Trophoblast cell (in vitro differentiated cells and primary cell): ENCODE measurements around the gene KCNS3. TPM values are rescaled to one million over a fixed set of nuclear protein-coding genes. Genes with fewer than 3 reads are reported as not detected.
A peak's percentile ranks its signal among the peaks of the same experiment; 100 is the strongest.

ENCODE experiments used
- DNase-seq, 2 donors: peaks; one replicate each; pipeline ENCODE4 v3.0.0-alpha.2; 2016
- H2AFZ ChIP-seq: 2 replicates; pipeline ENCODE4 v1.6.1; 2013; ENCODE audit warnings: low read length, moderate library complexity, mild to moderate bottlenecking; ENCODE audit not compliant: insufficient read depth, poor library complexity
- H2AK5ac ChIP-seq: 2 replicates; pipeline ENCODE4 v1.6.1; 2013; ENCODE audit warnings: mild to moderate bottlenecking, low read length
- H2BK120ac ChIP-seq: 2 replicates; pipeline ENCODE4 v1.6.1; 2013; ENCODE audit warnings: low read length, mild to moderate bottlenecking, moderate library complexity; ENCODE audit not compliant: insufficient read depth, poor library complexity
- H2BK12ac ChIP-seq: 2 replicates; pipeline ENCODE4 v1.6.1; 2013; ENCODE audit warnings: mild to moderate bottlenecking, low read length, moderate library complexity
- H2BK5ac ChIP-seq: 2 replicates; pipeline ENCODE4 v1.6.1; 2013; ENCODE audit warnings: low read length, low read depth, moderate library complexity, mild to moderate bottlenecking; ENCODE audit not compliant: poor library complexity
- H3K14ac ChIP-seq: 2 replicates; pipeline ENCODE4 v1.6.1; 2013; ENCODE audit warnings: mild to moderate bottlenecking, low read length
- H3K18ac ChIP-seq: 2 replicates; pipeline ENCODE4 v1.6.1; 2013; ENCODE audit warnings: mild to moderate bottlenecking, low read length
- H3K23ac ChIP-seq: 2 replicates; pipeline ENCODE4 v1.6.1; 2013; ENCODE audit warnings: low read length
- H3K27ac ChIP-seq: 2 replicates; pipeline ENCODE4 v1.5.1; 2013; ENCODE audit warnings: low read depth, mild to moderate bottlenecking, inconsistent platforms, low read length, moderate library complexity
- H3K27me3 ChIP-seq: 2 replicates; pipeline ENCODE4 v1.6.1; 2013; ENCODE audit warnings: inconsistent platforms, mild to moderate bottlenecking, low read length, moderate library complexity; ENCODE audit not compliant: insufficient read depth
- H3K36me3 ChIP-seq, 2 experiments: 1 replicate in 1 of 2; 2 replicates in 1 of 2; pipeline ENCODE4 v1.6.1; 2013; ENCODE audit warnings: low read length in 2 of 2, mild to moderate bottlenecking in 2 of 2, moderate library complexity in 1 of 2; ENCODE audit not compliant: insufficient read depth in 2 of 2, control insufficient read depth in 1 of 2
- H3K4ac ChIP-seq: 2 replicates; pipeline ENCODE4 v1.6.1; 2013; ENCODE audit warnings: low read depth, mild to moderate bottlenecking, low read length, moderate library complexity
- H3K4me1 ChIP-seq, 2 experiments: 1 replicate in 1 of 2; 2 replicates in 1 of 2; pipeline ENCODE4 v1.6.1; 2013; ENCODE audit warnings: low read length in 2 of 2, mild to moderate bottlenecking in 2 of 2, moderate library complexity in 1 of 2; ENCODE audit not compliant: insufficient read depth in 2 of 2, control insufficient read depth in 1 of 2
- H3K4me2 ChIP-seq: 2 replicates; pipeline ENCODE4 v1.6.1; 2013; ENCODE audit warnings: inconsistent platforms, mild to moderate bottlenecking, low read length, moderate library complexity
- H3K4me3 ChIP-seq: 2 replicates; pipeline ENCODE4 v1.5.1; 2013; ENCODE audit warnings: mild to moderate bottlenecking, low read depth, low read length, inconsistent platforms
- H3K79me1 ChIP-seq: one replicate; pipeline ENCODE4 v1.6.1; 2013; ENCODE audit warnings: low read length
- H3K79me2 ChIP-seq: 2 replicates; pipeline ENCODE4 v1.6.1; 2013; ENCODE audit warnings: low read length, mild to moderate bottlenecking; ENCODE audit not compliant: control insufficient read depth, insufficient read depth, poor library complexity
- H3K9ac ChIP-seq: 2 replicates; pipeline ENCODE4 v1.6.1; 2013; ENCODE audit warnings: mild to moderate bottlenecking, low read length
- H3K9me3 ChIP-seq: 2 replicates; pipeline ENCODE4 v1.6.1; 2013; ENCODE audit warnings: low read depth, mild to moderate bottlenecking, control low read depth, inconsistent platforms, low read length; ENCODE audit not compliant: insufficient read depth
- H4K12ac ChIP-seq: 2 replicates; pipeline ENCODE4 v1.6.1; 2013; ENCODE audit warnings: low read depth, mild to moderate bottlenecking, low read length, moderate library complexity
- H4K8ac ChIP-seq: 2 replicates; pipeline ENCODE4 v1.6.1; 2013; ENCODE audit warnings: low read depth, mild to moderate bottlenecking, low read length, moderate library complexity
- H4K91ac ChIP-seq: one replicate; pipeline ENCODE4 v1.6.1; 2013; ENCODE audit warnings: low read depth, mild to moderate bottlenecking, low read length, moderate library complexity
- WGBS: extraction: QIAGEN DNeasy Blood & Tissue Kit; methylation state at CpG from one replicate; pipeline ENCODE4 v1.1.7; 2013; ENCODE audit warnings: missing lambda C conversion rate; ENCODE audit not compliant: insufficient read length, insufficient coverage; ENCODE audit errors: extremely low coverage; 5-methylcytosine and 5-hydroxymethylcytosine counted together
- polyA plus RNA-seq: library from polyadenylated mRNA; stranded (reverse); fragments of 200-250 nt; gene quantifications from 2 replicates; pipeline ENCODE4 v1.2.3, GENCODE V29; 2013

The KCNS3 gene
- polyA plus RNA-seq: 1.4 and 1.6 TPM in 2 replicates

- Histone ChIP-seq H2AFZ (peak within 1 kb of the TSS; percentile 69), H3K18ac (no peak within 1 kb of the TSS), H3K4ac (no peak within 1 kb of the TSS), H3K4me2 (peak within 1 kb of the TSS; percentile 99), H3K9me3 (no peaks in the 10 kb centered on the region), H3K23ac (no peak within 1 kb of the TSS), H2BK5ac (no peak within 1 kb of the TSS), H3K4me3 (peak within 1 kb of the TSS; percentile 80), H4K12ac (no peak within 1 kb of the TSS), H4K91ac (no peak within 1 kb of the TSS), H3K27ac (no peak within 1 kb of the TSS), H3K79me1 (no peaks in the 10 kb centered on the region), H3K36me3 (no peaks in the 10 kb centered on the region), H3K14ac (no peak within 1 kb of the TSS), H2BK120ac (no peak within 1 kb of the TSS), H3K79me2 (no peaks in the 10 kb centered on the region), H3K4me1 (peaks cover 14 to 20% of the 10 kb centered on the region in 2 experiments), H3K9ac (peak within 1 kb of the TSS; percentile 42), H2BK12ac (no peak within 1 kb of the TSS), H3K27me3 (peaks cover 6% of the 10 kb centered on the region), H2AK5ac (no peak within 1 kb of the TSS), H4K8ac (peak within 1 kb of the TSS; percentile 31)
- WGBS: no CpG with 5 or more reads among the region's 106 CpGs
- DNase-seq: peak; percentile 77 to 79
These were observed at the start of gene KCNS3 for GRCh38 chr2:17878281-17879136. TSS of gene KCNS3 (plus strand) at chr2:17878667. CDS start at chr2:17931009, 52,342 bp downstream.

- no peaks in the 10 kb centered on the region for H3K36me3 ChIP-seq
- no peak overlapping the region for H2BK120ac ChIP-seq
- H2BK12ac ChIP-seq: no peak overlapping the region
- peak overlapping the region; percentile 52 for H3K4me2 ChIP-seq
- H3K14ac ChIP-seq: no peak overlapping the region
- H4K8ac ChIP-seq: no peak overlapping the region
- no peak overlapping the region for H3K27ac ChIP-seq
- no peak overlapping the region for H3K4me3 ChIP-seq
- H3K23ac ChIP-seq: no peak overlapping the region
- no peak overlapping the region for H2AK5ac ChIP-seq
- H2AFZ ChIP-seq: peak overlapping the region; percentile 54
- H3K18ac ChIP-seq: no peak overlapping the region
- H3K9ac ChIP-seq: no peak overlapping the region
- H3K4ac ChIP-seq: no peak overlapping the region
- no peak overlapping the region for H4K91ac ChIP-seq
- no peaks in the 10 kb centered on the region for H3K27me3 ChIP-seq
- H2BK5ac ChIP-seq: no peak overlapping the region
- H3K4me1 ChIP-seq: peaks cover 0 to 3% of the 10 kb centered on the region in 2 experiments
- peak; percentile 29 to 52 for DNase-seq
- WGBS: no CpG with 5 or more reads among the region's 37 CpGs
- no peaks in the 10 kb centered on the region for H3K79me1 ChIP-seq
- H3K79me2 ChIP-seq: no peaks in the 10 kb centered on the region
- H3K9me3 ChIP-seq: no peaks in the 10 kb centered on the region
- H4K12ac ChIP-seq: no peak overlapping the region
These were observed 48.1 kb upstream of the KCNS3 start for GRCh38 chr2:17830053-17831034.

GRCh38 chr2:17835516-17835915 is 43.0 kb upstream of the KCNS3 start:
- Histone ChIP-seq H3K4me3 (no peak overlapping the region), H3K14ac (no peak overlapping the region), H2BK5ac (no peak overlapping the region), H4K8ac (no peak overlapping the region), H2BK120ac (no peak overlapping the region), H3K4ac (no peak overlapping the region), H3K9ac (no peak overlapping the region), H4K91ac (no peak overlapping the region), H3K23ac (no peak overlapping the region), H2AK5ac (no peak overlapping the region), H3K27ac (no peak overlapping the region), H3K4me1 (no peaks in the 10 kb centered on the region), H2AFZ (no peak overlapping the region), H3K4me2 (no peak overlapping the region), H3K36me3 (no peaks in the 10 kb centered on the region), H3K79me2 (no peaks in the 10 kb centered on the region), H3K18ac (no peak overlapping the region), H2BK12ac (no peak overlapping the region), H3K27me3 (no peaks in the 10 kb centered on the region), H4K12ac (no peak overlapping the region), H3K79me1 (no peaks in the 10 kb centered on the region), H3K9me3 (no peaks in the 10 kb centered on the region)
- no CpG with 5 or more reads among the region's 2 CpGs for WGBS
- DNase-seq: peak in 1 of 2 donors; percentile 10

- no CpG with 5 or more reads among the region's 2 CpGs for WGBS
- Histone ChIP-seq H2BK120ac (no peak overlapping the region), H3K27me3 (no peaks in the 10 kb centered on the region), H2AFZ (no peak overlapping the region), H3K4me3 (no peak overlapping the region), H3K4me1 (no peaks in the 10 kb centered on the region), H3K27ac (no peak overlapping the region), H4K8ac (no peak overlapping the region), H4K12ac (no peak overlapping the region), H3K9me3 (no peaks in the 10 kb centered on the region), H2BK5ac (no peak overlapping the region), H3K14ac (no peak overlapping the region), H3K4me2 (no peak overlapping the region), H3K9ac (no peak overlapping the region), H3K79me1 (no peaks in the 10 kb centered on the region), H3K23ac (no peak overlapping the region), H3K36me3 (no peaks in the 10 kb centered on the region), H3K79me2 (no peaks in the 10 kb centered on the region), H2AK5ac (no peak overlapping the region), H3K4ac (no peak overlapping the region), H2BK12ac (no peak overlapping the region), H4K91ac (no peak overlapping the region), H3K18ac (no peak overlapping the region)
- no peak for DNase-seq
These were observed 38.5 kb upstream of the KCNS3 start for GRCh38 chr2:17839959-17840358.
